ENCODE measurements around the gene SPEF1.

DNA sequence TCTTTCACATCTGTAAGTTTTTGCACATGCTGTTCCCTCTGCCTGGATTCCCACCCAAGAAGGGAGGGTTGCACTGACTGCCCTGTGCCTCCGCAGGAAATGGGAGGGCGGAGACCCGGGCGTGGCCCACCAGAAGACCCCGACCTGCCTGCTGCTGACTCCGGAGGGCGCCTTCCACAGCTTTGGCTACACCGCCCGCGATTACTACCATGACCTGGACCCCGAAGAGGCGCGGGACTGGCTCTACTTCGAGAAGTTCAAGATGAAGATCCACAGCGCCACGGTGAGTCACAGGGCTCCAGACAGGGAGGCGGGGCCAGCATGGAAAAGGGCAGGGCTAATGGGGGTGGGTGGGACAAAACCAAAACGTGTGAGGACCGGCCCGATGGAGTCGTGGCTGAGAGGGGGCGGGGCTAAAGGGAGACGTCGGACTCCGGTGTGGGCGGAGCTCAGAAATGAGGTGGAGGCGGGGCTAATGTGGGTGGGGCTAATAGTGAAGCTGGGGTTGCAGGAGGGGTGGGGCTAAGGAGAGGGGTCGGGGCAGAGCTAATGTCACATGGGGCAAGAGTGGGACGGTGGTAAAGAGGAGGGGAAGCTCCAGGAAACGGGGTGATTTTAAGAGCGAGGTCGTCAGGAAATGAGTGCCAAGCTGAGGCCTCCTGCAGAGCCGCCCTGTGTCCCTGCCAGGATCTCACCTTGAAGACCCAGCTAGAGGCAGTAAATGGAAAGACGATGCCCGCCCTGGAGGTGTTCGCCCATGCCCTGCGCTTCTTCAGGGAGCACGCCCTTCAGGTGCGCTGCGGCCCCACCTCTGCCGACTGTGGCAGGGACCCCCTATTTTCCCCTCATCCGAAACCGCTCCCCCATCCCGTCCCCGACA lies 36.2 kb downstream of the SPEF1 start:
- TF ChIP-seq, protein P1, sequence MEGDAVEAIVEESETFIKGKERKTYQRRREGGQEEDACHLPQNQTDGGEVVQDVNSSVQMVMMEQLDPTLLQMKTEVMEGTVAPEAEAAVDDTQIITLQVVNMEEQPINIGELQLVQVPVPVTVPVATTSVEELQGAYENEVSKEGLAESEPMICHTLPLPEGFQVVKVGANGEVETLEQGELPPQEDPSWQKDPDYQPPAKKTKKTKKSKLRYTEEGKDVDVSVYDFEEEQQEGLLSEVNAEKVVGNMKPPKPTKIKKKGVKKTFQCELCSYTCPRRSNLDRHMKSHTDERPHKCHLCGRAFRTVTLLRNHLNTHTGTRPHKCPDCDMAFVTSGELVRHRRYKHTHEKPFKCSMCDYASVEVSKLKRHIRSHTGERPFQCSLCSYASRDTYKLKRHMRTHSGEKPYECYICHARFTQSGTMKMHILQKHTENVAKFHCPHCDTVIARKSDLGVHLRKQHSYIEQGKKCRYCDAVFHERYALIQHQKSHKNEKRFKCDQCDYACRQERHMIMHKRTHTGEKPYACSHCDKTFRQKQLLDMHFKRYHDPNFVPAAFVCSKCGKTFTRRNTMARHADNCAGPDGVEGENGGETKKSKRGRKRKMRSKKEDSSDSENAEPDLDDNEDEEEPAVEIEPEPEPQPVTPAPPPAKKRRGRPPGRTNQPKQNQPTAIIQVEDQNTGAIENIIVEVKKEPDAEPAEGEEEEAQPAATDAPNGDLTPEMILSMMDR (IDR thresholded peaks at IDR 0.05), result no peak
- no peak for TF ChIP-seq POLR2A (IDR thresholded peaks at IDR 0.05)

Measured in body of pancreas (tissue), 4 donors.